HG02943 (cell line): ENCODE results near the gene CNPY3.

ENCODE experiments used
- ATAC-seq: cut with Tn5 transposase; IDR thresholded peaks from one replicate; pipeline ENCODE4 v1.9.1; 2021; ENCODE audit warnings: mild to moderate bottlenecking, low read depth, moderate library complexity; ENCODE audit not compliant: unreplicated experiment

CNPY3 gene

GRCh38 chr6:42958125-42958524 is 28.8 kb downstream of the CNPY3 start:
- ATAC-seq: no peak

GRCh38 chr6:42959917-42960242 is 30.6 kb downstream of the CNPY3 start:
- ATAC-seq: no peak

GRCh38 chr6:42960243-42961019 is 31.2 kb downstream of the CNPY3 start, which contains the start of gene GNMT:
Gene GNMT (plus strand): TSS chr6:42960754. CDS start chr6:42960768, 14 bp downstream.
- ATAC-seq: no peak

- no peak for ATAC-seq
These were observed 31.8 kb downstream of the CNPY3 start for GRCh38 chr6:42961020-42961470.

GRCh38 chr6:42962096-42962495 is 32.8 kb downstream of the CNPY3 start:
- no peak for ATAC-seq

GRCh38 chr6:42962502-42963178 is 33.4 kb downstream of the CNPY3 start:
- ATAC-seq: no peak

- ATAC-seq: no peak
These were observed 34.0 kb downstream of the CNPY3 start for GRCh38 chr6:42963179-42963854.

- ATAC-seq: no peak
These were observed 34.8 kb downstream of the CNPY3 start for GRCh38 chr6:42963855-42964605.

GRCh38 chr6:42966571-42966970 is 37.3 kb downstream of the CNPY3 start:
- ATAC-seq: no peak

- no peak for ATAC-seq
These were observed 37.9 kb downstream of the CNPY3 start for GRCh38 chr6:42967228-42967627.

GRCh38 chr6:42968126-42968701 is 38.9 kb downstream of the CNPY3 start:
- no peak for ATAC-seq

GRCh38 chr6:42968783-42969182 is 39.5 kb downstream of the CNPY3 start:
- no peak for ATAC-seq

GRCh38 chr6:42969431-42969830 is 40.2 kb downstream of the CNPY3 start:
- no peak for ATAC-seq

- ATAC-seq: no peak
These were observed 40.7 kb downstream of the CNPY3 start for GRCh38 chr6:42969934-42970333.

GRCh38 chr6:42970871-42971612 is 41.8 kb downstream of the CNPY3 start:
- ATAC-seq: no peak

- no peak for ATAC-seq
These were observed 42.6 kb downstream of the CNPY3 start for GRCh38 chr6:42971746-42972327.

GRCh38 chr6:42973926-42974325 is 44.6 kb downstream of the CNPY3 start:
- no peak for ATAC-seq

GRCh38 chr6:42974919-42975505 is 45.7 kb downstream of the CNPY3 start:
- no peak for ATAC-seq

- ATAC-seq: no peak
These were observed 49.2 kb downstream of the CNPY3 start for GRCh38 chr6:42978487-42978838.
